ENCODE data around the gene TRAIP. TPM values are rescaled to one million over a fixed set of nuclear protein-coding genes. Genes with fewer than 3 reads are reported as not detected.
"Not testable (repeated sequence)": the region's sequence is repeated elsewhere in the genome, so short reads cannot be mapped to it uniquely, and the experiment has no call there.

Gene TRAIP
- total RNA-seq, 4 donors from 2014 or later = 1.0 to 1.8 (median 1.6) TPM; not detected in 1

DNA sequence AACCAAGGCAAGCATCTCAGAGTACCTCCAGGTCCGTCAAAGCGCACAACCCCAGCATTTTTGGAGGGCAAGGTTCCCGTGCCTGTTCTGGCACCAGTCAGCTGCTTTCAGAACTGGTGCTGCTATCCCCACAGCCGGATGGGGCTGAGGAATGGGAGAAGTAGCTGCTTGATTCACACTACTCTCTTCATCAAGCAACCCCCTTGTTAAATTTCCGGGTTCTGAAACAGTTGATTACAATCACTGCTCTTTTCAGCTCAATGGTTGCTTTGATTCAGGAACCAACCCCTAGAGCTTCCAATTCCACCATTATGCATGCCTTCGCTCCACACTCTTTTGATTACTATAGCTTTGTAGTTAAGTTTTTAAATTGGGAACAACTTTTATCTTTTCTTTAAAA lies 30.3 kb downstream of the TRAIP start:
- DNase-seq (ENCODE audit: low spot score) = no peak
- TF ChIP-seq, protein P1, sequence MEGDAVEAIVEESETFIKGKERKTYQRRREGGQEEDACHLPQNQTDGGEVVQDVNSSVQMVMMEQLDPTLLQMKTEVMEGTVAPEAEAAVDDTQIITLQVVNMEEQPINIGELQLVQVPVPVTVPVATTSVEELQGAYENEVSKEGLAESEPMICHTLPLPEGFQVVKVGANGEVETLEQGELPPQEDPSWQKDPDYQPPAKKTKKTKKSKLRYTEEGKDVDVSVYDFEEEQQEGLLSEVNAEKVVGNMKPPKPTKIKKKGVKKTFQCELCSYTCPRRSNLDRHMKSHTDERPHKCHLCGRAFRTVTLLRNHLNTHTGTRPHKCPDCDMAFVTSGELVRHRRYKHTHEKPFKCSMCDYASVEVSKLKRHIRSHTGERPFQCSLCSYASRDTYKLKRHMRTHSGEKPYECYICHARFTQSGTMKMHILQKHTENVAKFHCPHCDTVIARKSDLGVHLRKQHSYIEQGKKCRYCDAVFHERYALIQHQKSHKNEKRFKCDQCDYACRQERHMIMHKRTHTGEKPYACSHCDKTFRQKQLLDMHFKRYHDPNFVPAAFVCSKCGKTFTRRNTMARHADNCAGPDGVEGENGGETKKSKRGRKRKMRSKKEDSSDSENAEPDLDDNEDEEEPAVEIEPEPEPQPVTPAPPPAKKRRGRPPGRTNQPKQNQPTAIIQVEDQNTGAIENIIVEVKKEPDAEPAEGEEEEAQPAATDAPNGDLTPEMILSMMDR (IDR thresholded peaks at IDR 0.05) = no peak
- ATAC-seq (ENCODE audit: low FRiP score) = no peak

DNA sequence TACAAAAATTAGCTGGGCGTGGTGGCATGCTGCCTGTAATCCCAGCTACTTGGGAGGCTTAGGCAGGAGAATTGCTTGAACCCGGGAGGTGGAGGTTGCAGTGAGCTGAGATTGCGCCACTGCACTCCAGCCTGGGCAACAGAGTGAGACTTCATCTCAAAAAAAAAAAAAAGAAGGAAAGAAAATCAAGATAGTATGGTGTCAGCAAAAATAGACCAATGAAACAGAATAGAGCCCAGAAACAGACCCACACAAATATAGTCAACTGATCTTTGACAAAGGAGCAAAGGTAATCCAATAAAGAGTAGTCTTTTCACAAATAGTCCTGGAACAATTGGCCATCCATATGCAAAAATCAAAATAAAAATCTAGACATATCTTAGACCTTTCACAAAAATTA lies 33.2 kb downstream of the TRAIP start:
- not testable (repeated sequence) for ATAC-seq (ENCODE audit: low FRiP score); DNase-seq (ENCODE audit: low spot score)

DNA sequence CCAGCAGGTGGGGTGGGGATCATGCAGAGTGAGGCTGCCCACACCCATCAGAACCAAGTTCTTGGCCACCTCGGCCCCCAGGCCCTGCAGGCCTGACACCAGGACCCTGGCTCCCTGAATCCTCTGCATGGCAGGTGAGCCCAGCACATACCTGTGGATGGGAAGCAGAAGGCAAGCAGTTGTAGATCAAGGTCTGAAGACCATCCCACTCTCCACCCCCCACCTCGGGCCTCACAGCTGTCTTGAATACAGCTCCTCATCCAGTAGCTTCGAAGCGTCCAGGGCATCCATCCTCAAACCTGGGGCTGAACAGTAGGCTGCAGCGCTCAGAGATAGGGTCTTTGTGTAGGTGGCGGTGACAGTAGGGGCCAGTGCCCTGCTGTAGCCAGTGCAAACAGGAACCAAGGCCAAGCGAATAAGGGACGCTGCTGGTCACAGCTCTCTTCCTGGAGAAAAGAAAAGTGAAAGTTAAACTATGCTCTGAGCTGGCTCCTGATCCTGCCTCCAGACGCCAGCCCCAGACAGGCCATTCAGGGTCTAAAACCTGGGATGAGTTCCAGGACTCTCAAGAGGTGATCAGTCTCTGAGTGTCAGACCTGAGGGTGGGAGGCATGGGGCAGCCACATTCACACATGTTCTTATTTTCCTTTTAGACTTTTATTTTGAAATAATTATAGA lies 42.7 kb downstream of the TRAIP start, which contains the start of gene UBA7:
Gene UBA7 (minus strand): TSS at position 457 of the 678 bp plus-strand sequence. CDS start 166 bp downstream, at position 291.
- DNase-seq (ENCODE audit: low spot score) = no peak
- TF ChIP-seq, protein P1 (IDR thresholded peaks at IDR 0.05) = no peak
- peak; percentile 86 for ATAC-seq (ENCODE audit: low FRiP score)

DNA sequence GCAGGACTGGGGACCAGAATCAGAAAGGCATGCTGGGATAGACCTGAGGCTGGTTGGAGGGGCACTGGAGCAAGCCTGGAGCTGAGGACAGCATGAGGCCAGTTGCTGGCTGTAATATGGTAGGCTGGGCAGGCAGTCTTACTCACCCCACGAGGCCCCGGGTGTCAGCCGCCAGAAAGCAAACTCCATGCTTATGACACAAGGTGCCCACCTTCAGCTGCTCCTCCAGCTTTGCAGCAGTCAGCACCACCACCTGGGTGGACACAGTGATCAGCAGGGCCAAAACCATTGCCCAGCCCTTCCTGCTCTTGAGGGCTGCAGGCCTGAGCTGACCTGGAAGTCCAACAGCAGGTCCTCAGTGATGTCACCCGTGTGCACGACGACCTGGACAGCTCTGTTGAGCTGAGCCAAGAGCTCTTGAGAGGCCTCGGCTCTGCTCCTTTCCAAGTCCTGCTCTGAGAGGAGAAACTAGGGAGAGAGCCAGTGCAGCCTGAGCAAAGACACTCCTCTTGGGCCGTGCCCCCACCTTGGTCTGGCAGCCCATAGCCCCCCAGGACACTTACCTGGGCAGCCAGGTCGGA lies 43.4 kb downstream of the TRAIP start:
- ATAC-seq (ENCODE audit: low FRiP score) = no peak
- no peak for DNase-seq (ENCODE audit: low spot score)
- TF ChIP-seq, protein P1 (IDR thresholded peaks at IDR 0.05) = no peak

DNA sequence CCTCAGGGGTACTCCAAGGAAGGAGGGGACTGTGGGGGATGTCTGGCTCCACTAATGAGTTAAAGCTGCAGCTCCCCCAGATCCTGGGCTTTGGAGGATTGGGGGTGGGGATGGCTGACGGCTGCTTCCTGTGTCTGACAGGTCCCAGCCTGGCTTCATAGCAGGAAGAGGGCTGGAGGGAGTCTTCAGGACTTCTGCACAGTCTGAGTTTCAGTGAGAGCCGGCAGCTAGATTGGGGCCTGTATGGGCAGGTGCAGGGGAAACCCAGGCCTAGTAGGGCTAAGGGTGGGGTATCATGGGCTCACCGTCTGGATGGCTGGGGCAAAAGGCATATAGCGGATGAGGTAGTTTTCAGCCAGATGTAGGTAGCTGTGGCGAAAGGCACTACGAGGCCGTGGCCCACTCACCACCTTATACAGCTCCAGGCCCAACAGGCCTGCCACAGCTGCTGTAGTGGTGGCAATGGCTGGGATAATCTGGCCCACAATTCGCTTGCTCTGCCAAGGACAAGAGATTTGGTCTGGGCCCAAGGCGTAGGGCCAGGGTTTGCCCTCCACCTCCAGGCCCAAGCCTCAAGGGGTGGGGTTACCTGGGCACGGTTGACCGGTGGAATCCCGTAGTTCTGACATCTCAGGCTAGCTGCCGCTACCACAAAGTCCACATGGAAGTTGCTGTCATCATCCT lies 48.8 kb downstream of the TRAIP start:
- no peak for ATAC-seq (ENCODE audit: low FRiP score)
- DNase-seq (ENCODE audit: low spot score) = no peak
- TF ChIP-seq, protein P1 (IDR thresholded peaks at IDR 0.05) = no peak

DNA sequence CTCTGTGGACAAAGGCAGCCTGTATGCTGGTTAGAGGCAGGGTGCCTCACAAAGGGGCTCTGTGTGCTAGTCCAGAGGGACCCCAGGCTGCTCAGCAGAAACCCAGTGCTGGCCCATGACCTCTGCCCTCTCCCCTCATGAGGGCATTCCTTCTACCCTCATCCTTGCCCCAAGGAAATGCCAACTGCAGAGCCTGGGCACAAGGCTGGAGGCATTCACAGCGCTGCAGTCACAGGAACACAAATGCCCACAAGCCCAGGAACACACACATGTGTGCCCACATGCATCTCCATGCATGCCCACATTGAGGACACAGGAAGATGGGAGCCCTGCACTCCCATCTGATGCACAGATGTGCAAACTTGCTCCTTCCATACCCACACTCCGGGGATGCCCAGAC lies 49.5 kb downstream of the TRAIP start:
- ATAC-seq (ENCODE audit: low FRiP score) = no peak
- DNase-seq (ENCODE audit: low spot score) = no peak
- TF ChIP-seq, protein P1 (IDR thresholded peaks at IDR 0.05) = no peak

DNA sequence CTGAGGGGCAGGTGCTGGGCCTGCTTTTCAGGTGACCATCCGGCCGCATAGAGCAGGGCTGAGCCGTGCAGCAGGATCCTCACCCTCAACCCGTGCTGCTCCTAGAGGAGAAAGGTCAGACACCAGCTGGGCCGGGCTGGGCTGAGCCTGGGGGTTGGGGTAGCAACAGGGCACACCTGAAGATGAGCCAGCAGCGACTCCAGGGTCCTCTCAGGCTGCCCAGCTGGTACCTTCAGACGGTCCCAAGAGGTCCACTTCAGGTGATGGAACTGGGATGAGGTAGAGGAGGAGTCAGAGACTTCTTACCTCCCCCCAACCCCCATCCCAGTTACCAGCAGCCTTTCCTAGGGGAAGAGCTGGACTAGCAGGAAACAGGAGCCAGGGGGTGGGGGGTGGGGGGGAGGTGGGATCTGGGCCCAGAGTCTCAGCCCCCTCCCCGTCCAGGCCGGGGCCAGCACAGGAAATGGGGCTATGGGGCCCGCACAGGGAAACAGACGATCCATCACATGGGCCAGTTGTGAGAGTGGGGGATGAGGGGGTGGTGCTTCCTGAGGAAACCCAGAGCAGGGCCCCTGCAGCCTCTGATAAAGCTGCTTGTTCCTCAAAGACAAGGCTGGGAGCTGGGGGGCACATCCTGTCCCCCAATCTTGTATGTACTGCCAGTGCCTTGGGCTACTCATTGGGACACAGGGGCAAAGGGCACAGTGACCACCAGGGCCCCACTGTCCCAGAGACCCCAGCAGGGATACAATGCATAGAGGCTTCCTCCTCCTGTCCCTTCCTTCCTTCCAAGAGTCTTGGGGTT lies 50.3 kb downstream of the TRAIP start:
- TF ChIP-seq, protein P1 (IDR thresholded peaks at IDR 0.05) = no peak
- no peak for DNase-seq (ENCODE audit: low spot score)
- ATAC-seq (ENCODE audit: low FRiP score) = no peak
